ENCODE measurements around the gene GAPDHS.

Gene GAPDHS

GRCh38 chr19:35558400-35559280 is 25.4 kb downstream of the GAPDHS start:
- no peak for DNase-seq

GRCh38 chr19:35559281-35559659 is 26.0 kb downstream of the GAPDHS start:
- no peak for DNase-seq

DNA sequence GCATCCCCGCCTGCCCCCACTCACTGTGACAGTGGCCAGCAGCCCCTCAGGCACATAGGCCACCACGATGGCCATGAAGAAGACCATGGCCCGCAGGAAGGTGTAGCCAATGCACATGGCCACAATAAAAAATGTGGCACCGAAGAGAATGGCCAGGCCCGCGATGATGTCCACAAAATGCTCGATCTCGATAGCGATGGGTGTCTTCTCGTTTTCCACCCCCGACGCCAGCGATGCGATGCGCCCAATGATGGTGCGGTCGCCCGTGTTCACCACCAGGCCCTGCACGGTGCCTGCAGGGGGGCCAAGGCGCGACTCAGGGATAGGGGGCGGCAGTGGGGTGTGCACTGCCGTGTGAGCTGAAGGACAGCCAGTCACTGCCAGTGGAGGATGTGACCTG is 26.5 kb downstream of the GAPDHS start:
- DNase-seq: no peak

DNA sequence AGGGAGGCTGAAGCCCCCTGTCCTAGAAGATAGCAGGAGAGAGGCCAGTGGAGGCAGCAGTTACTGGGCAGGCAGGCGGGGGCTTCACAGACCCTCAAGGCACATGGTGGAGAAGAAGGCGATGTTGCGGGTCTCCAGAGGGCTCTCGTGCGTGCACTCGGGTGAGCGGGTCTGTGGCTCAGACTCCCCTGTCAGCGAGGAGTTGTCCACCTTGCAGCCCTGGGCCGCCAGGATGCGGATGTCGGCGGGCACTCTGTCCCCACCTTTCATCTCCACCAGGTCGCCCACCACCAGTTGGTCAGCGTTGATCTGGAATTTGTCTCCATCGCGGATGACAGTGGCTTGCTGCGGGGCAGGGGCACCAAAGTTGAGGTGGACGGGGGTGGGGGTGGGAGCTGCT is 27.0 kb downstream of the GAPDHS start:
- DNase-seq: no peak

DNA sequence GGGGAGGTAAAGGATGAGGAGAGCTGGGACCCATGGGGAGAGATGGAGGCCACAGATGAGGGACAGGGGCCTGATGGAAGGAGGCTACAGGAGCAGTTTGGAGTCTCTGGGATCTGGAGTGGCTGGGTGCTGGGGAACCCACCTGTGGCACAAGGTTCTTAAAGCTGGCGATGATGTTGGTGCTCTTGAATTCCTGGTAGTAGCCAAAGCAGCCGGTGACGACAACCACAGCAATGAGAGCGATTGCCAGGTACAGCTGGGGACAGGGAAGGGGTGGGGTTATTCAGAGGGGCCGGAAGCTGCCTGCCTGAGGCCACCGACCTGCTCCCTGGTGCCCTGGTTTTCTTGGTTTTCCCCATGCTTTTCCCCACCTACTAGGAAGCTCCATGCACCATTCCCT is 27.4 kb downstream of the GAPDHS start:
- DNase-seq: no peak

- no peak for DNase-seq
Observed at GRCh38 chr19:35561436-35561835, 28.2 kb downstream of the GAPDHS start.

DNA sequence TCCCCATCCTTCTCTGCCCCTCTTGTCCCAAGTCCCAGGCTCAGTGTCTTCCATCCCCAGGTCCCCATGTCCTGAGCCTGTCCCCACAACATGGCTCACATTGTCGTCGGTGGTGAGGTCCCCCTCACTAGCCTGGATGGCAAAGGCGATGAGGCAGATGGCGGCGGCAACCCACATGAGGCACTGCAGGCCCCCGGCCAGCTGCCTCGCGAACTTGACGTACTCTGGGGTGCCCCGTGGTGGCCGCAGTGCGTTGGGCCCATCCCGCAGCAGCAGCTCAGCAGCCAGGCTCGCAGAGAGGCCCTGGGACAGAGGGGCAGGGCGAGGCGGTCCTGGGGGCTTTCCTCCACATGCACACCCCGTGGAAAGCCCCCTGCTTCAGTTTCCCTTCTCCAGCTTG is 29.1 kb downstream of the GAPDHS start:
- DNase-seq: no peak

DNA sequence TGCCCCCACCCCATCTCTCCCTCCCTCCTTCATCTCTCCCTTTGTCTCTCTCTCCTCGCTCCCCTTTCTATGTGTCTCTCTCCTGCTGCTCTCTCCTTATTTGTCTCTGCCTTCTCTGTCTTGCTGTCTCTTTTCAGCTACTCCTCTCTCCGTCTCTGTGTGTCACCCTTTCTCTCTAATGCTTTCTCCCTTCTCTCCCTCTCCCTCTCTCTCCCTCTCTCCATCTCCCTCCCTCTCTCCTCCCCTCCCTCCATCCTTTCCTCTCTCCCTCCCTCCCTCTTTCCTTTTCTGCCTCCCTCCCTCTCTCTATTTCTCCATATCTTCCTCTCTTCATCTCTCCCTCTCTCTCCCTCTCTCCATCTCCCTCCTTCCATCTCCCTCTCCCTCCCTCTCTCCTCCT is 29.5 kb downstream of the GAPDHS start:
- no peak for DNase-seq

DNA sequence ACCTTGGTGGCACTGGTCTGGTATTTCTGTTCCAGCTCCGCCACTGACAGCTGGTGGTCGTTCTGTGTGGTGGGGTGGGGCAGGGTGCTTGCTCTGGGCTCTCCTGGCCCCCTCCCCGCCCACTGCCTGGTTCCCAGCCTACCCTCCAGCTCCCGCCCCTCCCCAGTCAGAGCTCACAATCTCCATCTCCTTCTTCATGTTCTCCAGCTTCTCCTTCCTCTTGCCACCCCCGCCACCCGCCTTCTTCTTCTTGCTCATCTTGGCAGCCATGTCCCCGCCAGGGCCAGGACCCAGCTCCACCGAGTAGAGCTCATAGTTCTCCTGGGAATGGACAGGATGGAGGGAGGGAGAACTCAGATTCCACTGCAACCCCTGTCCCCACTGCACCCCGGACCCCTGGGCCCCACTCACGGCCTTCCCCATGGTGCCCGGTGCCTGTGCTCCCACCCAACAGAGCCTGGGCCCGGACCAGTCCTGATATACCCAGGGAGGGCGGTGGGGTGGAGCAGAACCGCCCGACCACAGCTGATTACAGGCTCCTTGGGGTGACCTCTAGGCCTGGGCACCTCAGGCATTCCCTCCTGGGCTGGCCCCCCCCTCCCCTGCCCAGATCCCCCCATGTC is 30.1 kb downstream of the GAPDHS start, which contains the start of gene ATP4A:
ATP4A (minus strand) TSS at position 452 of the 623 bp plus-strand sequence; CDS start at position 423, 29 bp downstream.
- no peak for DNase-seq

GRCh38 chr19:35565016-35565856 is 32.0 kb downstream of the GAPDHS start:
- DNase-seq: no peak

GRCh38 chr19:35566738-35567137 is 33.5 kb downstream of the GAPDHS start:
- no peak for DNase-seq

- no peak for DNase-seq
Observed at GRCh38 chr19:35569281-35569781, 36.1 kb downstream of the GAPDHS start.

DNA sequence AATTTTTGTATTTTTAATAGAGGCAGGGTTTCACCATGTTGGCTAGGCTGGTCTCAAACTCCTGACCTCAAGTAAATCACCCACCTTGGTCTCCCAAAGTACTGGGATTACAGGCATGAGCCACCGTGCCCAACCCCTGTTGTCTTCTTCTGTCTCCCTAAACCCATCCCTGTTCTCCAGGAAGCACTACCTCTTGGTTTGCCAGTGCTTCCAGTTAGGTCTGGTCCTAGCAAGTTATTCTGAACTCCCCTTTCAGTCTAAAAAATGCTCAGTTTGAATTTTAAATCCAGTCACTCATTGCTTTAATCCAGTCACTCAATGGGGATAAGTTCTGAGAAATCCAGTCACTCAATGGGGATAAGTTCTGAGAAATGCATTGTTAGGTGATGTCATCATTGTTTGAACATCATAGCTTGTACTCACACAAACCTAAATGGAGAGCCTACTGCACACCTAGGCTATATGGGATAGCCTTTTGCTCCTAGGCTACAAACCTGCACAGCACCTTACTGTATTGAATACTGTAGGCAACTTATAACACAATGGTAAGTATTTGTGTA is 38.2 kb downstream of the GAPDHS start:
- no peak for DNase-seq

DNA sequence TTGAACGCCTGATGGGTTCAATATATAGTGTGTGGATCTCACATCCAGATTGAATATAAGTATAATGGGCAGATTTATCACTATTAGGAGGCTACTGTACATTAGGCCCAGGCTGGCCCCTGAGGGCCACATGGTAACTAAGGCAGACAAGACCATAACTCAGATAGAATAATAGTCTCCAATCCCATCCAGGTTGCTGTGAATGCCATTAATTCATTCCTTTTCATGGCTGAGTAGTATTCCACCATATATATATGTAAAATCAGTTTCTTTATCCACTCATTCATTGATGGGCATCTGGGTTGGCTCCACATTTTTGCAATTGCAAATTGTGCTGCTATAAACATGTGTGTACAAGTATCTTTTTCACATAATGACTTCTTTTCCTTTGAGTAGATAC is 44.7 kb downstream of the GAPDHS start:
- no peak for DNase-seq

GRCh38 chr19:35578707-35579106 is 45.5 kb downstream of the GAPDHS start:
- no peak for DNase-seq

DNA sequence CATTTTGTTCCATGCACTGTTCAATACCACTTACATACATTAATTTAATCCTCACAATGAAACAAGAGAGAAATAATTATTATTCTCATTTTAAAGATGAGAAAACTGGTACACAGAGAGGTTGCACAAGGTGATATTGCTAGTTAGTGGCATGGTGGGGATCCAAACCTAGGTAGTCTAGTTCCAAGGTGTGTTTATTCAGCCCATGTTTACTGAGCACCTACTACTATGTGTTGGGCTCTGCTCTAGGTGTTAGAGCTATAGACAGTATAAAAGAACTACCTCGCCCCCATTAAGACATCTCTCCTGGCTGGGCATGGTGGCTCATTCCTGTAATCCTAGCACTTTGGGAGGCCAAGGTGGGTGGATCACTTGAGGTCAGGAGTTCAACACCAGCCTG is 49.5 kb downstream of the GAPDHS start:
- no peak for DNase-seq

GRCh38 chr19:35585848-35586247 is 52.6 kb downstream of the GAPDHS start, which contains the start of gene PMIS2:
PMIS2 (plus strand) TSS chr19:35586173; CDS start chr19:35586260, 87 bp downstream.
- DNase-seq: peak in 1 of 2 experiments; percentile 4

DNA sequence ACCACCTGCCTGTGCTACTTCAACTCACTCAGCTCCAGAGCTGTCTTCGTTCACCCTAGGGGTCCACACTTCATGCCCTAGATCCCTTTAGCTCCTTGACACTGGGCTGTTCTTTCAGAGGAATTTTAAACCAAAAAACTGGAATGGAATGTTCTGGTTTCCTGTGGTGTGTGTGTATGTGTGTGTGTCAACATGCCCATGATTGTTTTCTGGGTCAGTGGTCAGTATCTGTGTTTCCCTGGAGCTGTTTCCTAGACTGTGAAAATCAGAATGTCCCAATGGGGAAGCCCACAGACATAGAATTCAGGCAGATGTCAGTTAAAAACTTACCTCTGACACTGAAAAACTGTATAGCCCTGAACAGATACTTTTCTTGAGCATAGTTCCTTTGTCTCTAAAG is 54.1 kb downstream of the GAPDHS start:
- DNase-seq: no peak

- no peak for DNase-seq
Observed at GRCh38 chr19:35590875-35591274, 57.6 kb downstream of the GAPDHS start.

GRCh38 chr19:35592226-35592625 is 59.0 kb downstream of the GAPDHS start:
- peak in 1 of 2 experiments; percentile 11 for DNase-seq
